Osteoblast (primary cell): Measurements from ENCODE around the gene HAPLN2. TPM values are rescaled to one million over a fixed set of nuclear protein-coding genes. Genes with fewer than 3 reads are reported as not detected.

Experiments
- DNase-seq: peaks from one replicate; pipeline ENCODE4 v3.0.0; 2011; ENCODE audit warnings: low spot score, mixed read lengths; ENCODE audit not compliant: insufficient read length; ENCODE audit errors: missing footprints
- H2AFZ ChIP-seq: 2 replicates; pipeline ENCODE4 v1.6.0; 2011; ENCODE audit warnings: mild to moderate bottlenecking, low read length
- H3K27ac ChIP-seq: 2 replicates; pipeline ENCODE4 v1.5.1; 2011; ENCODE audit warnings: mild to moderate bottlenecking, low read depth, low read length, moderate library complexity
- H3K27me3 ChIP-seq: 2 replicates; pipeline ENCODE4 v1.6.0; 2012; ENCODE audit warnings: mild to moderate bottlenecking, control low read depth, inconsistent platforms, low read length, moderate library complexity; ENCODE audit not compliant: insufficient read depth
- H3K36me3 ChIP-seq: 2 replicates; pipeline ENCODE4 v1.5.1; 2011; ENCODE audit warnings: mild to moderate bottlenecking, low read length, control low read depth, moderate library complexity; ENCODE audit not compliant: insufficient read depth
- H3K4me1 ChIP-seq: 2 replicates; pipeline ENCODE4 v1.5.1; 2011; ENCODE audit warnings: mild to moderate bottlenecking, low read length, control low read depth, moderate library complexity; ENCODE audit not compliant: insufficient read depth
- H3K4me2 ChIP-seq: 2 replicates; pipeline ENCODE4 v1.6.0; 2011; ENCODE audit warnings: mild to moderate bottlenecking, low read length; ENCODE audit not compliant: insufficient read depth
- H3K4me3 ChIP-seq: fragments of 200-600 bp; sonication (generic); 3 replicates; pipeline ENCODE4 v1.5.1; 2012; ENCODE audit warnings: mild to moderate bottlenecking, low read length, inconsistent platforms; ENCODE audit not compliant: insufficient read depth
- H3K79me2 ChIP-seq: 2 replicates; pipeline ENCODE4 v1.6.0; 2012; ENCODE audit warnings: mild to moderate bottlenecking, low read length, control low read depth, inconsistent platforms; ENCODE audit not compliant: insufficient read depth
- H3K9me3 ChIP-seq: 2 replicates; pipeline ENCODE4 v1.5.1; 2011; ENCODE audit warnings: low read depth, low read length, control low read depth
- H4K20me1 ChIP-seq: 2 replicates; pipeline ENCODE4 v1.6.0; 2012; ENCODE audit warnings: mild to moderate bottlenecking, low read length, control low read depth; ENCODE audit not compliant: insufficient read depth
- CTCF ChIP-seq: IDR thresholded peaks from 2 replicates; pipeline ENCODE4 v1.5.1; 2011; ENCODE audit warnings: mild to moderate bottlenecking, low read depth, low read length, moderate library complexity; ENCODE audit errors: extremely low read depth
- total RNA-seq: library from RNA; depleted of rRNA; stranded (reverse); fragments of >200 nt; gene quantifications from 2 replicates; pipeline ENCODE4 v1.2.3, GENCODE V29; 2012

Gene HAPLN2
- total RNA-seq, 1 donor = not detected

DNA sequence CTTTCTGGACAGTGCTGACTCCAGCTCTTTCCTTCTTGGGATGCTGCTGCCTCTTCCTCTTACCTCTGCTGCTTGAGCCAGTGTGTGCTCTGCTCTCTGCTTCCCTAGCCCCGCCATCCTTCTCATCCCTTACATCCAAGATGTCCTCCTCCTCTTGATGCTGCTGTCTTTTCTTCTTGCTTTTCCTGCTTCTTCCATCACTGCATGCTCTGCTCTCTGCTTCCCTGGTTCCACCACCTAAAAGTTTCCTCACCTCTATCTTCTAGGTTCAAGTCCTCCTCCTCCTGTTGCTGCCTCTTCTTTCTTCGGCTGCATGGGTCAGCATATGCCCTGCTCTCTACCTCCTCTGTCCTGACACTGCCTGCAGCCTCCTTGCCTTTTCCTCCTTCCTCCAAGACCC is 24.2 kb upstream of the HAPLN2 start:
- Histone ChIP-seq H3K4me2 (no peak overlapping the region), H3K27me3 (no peaks in the 10 kb centered on the region), H4K20me1 (peaks cover 5% of the 10 kb centered on the region), H3K79me2 (peaks cover 21% of the 10 kb centered on the region), H3K36me3 (peaks cover 53% of the 10 kb centered on the region), H3K4me1 (peaks cover 13% of the 10 kb centered on the region), H3K27ac (no peak overlapping the region), H3K4me3 (no peak overlapping the region), H2AFZ (no peak overlapping the region), H3K9me3 (no peaks in the 10 kb centered on the region)
- TF ChIP-seq CTCF = no peak
- DNase-seq = no peak

- Histone ChIP-seq H3K79me2 (peaks cover 34% of the 10 kb centered on the region), H3K4me3 (no peak overlapping the region), H3K27ac (no peak overlapping the region), H3K36me3 (peaks cover 53% of the 10 kb centered on the region), H3K9me3 (no peaks in the 10 kb centered on the region), H3K4me1 (peaks cover 15% of the 10 kb centered on the region), H2AFZ (no peak overlapping the region), H3K4me2 (no peak overlapping the region), H3K27me3 (no peaks in the 10 kb centered on the region), H4K20me1 (peaks cover 5% of the 10 kb centered on the region)
- no peak for DNase-seq
- TF ChIP-seq CTCF = no peak
Observed at GRCh38 chr1:156596426-156596825, 22.8 kb upstream of the HAPLN2 start.

DNA sequence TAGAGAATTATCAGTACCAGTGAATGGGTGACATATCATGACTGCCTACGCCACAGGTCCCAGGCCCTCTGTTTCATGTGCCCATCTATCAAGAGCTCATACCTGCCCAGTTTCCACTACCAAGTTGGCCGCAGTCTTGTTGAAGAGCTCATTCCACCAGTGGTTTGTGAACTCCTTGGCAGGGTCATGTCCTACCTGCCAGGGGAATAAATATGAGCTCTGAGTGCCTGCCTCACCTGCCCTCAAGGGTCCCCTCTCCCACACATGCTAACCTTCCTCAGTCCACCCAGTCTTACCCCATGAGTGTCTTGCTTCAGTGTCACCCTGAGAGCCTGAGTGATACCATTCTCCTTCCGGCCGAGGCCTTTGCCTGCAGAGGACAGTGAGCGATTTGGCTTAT is 21.1 kb upstream of the HAPLN2 start:
- H3K36me3 ChIP-seq = peaks cover 52% of the 10 kb centered on the region
- H3K4me3 ChIP-seq = no peak overlapping the region
- no peaks in the 10 kb centered on the region for H3K27me3 ChIP-seq
- peaks cover 14% of the 10 kb centered on the region for H3K4me1 ChIP-seq
- DNase-seq = no peak
- peaks cover 27% of the 10 kb centered on the region for H3K79me2 ChIP-seq
- no peaks in the 10 kb centered on the region for H3K9me3 ChIP-seq
- H4K20me1 ChIP-seq = peaks cover 3% of the 10 kb centered on the region
- no peak overlapping the region for H3K4me2 ChIP-seq
- no peak for TF ChIP-seq CTCF
- no peak overlapping the region for H3K27ac ChIP-seq
- H2AFZ ChIP-seq = no peak overlapping the region

GRCh38 chr1:156598731-156599432 is 20.3 kb upstream of the HAPLN2 start:
- peaks cover 46% of the 10 kb centered on the region for H3K36me3 ChIP-seq
- no peaks in the 10 kb centered on the region for H3K9me3 ChIP-seq
- H3K4me1 ChIP-seq = peaks cover 14% of the 10 kb centered on the region
- H4K20me1 ChIP-seq = peaks cover 3% of the 10 kb centered on the region
- H2AFZ ChIP-seq = no peak overlapping the region
- H3K4me3 ChIP-seq = no peak overlapping the region
- peaks cover 27% of the 10 kb centered on the region for H3K79me2 ChIP-seq
- no peak overlapping the region for H3K27ac ChIP-seq
- H3K4me2 ChIP-seq = no peak overlapping the region
- DNase-seq = no peak
- no peak for TF ChIP-seq CTCF
- H3K27me3 ChIP-seq = no peaks in the 10 kb centered on the region
